PC-3 (cell line): ENCODE data around the gene PIP5K1C. TPM values are rescaled to one million over a fixed set of nuclear protein-coding genes. Genes with fewer than 3 reads are reported as not detected.

Experiments
- ATAC-seq: fragments of 200-7000 bp; cut with Tn5 transposase; 2 replicates; pipeline ENCODE4 v1.9.1; 2020; ENCODE audit warnings: mild to moderate bottlenecking, moderate library complexity
- BruUV-seq: library from RNA; stranded (reverse); fragments of 400-500 nt; replicated peaks from 2 replicates; lab custom pipeline; 2021; lab: Mats Ljungman, UMichigan
- CTCF ChIA-PET: fragments of 300-600 bp; sonication (Branson Sonifier 250); formaldehyde crosslinking; loops from one replicate; lab custom pipeline; 2022; ENCODE audit warnings: antibody characterized with exemption; lab: Charles Lee
- POLR2A ChIA-PET: fragments of 300-600 bp; sonication (Branson Sonifier 250); formaldehyde crosslinking; loops from one replicate; lab custom pipeline; 2022; ENCODE audit warnings: antibody characterized with exemption; ENCODE audit not compliant: unreplicated experiment; lab: Charles Lee
- DNase-seq: peaks from one replicate; pipeline ENCODE4 v3.0.0-alpha.2; 2015
- H2AFZ ChIP-seq: fragments of 300-600 bp; sonication (generic); 2 replicates; pipeline ENCODE4 v1.6.0; 2016; ENCODE audit warnings: antibody characterized with exemption, low read length
- H3F3A ChIP-seq: fragments of 300-600 bp; sonication (generic); one replicate; pipeline ENCODE4 v1.6.0; 2017; ENCODE audit warnings: antibody characterized with exemption, low read length, control low read depth, mild to moderate bottlenecking; ENCODE audit not compliant: unreplicated experiment
- H3K27ac ChIP-seq: fragments of 300-600 bp; sonication (generic); 2 replicates; pipeline ENCODE4 v1.5.1; 2016; ENCODE audit warnings: mild to moderate bottlenecking, low read length
- H3K27me3 ChIP-seq: fragments of 300-600 bp; sonication (generic); 2 replicates; pipeline ENCODE4 v1.6.1; 2016; ENCODE audit warnings: low read length, mixed read lengths
- H3K36me3 ChIP-seq: fragments of 300-600 bp; sonication (generic); 2 replicates; pipeline ENCODE4 v1.6.1; 2016; ENCODE audit warnings: low read depth, mixed run types, low read length, mixed read lengths
- H3K4me1 ChIP-seq: fragments of 300-600 bp; sonication (generic); 2 replicates; pipeline ENCODE4 v1.5.1; 2016; ENCODE audit warnings: low read length; ENCODE audit not compliant: insufficient read depth
- H3K4me2 ChIP-seq: fragments of 300-600 bp; sonication (generic); 2 replicates; pipeline ENCODE4 v1.6.0; 2016; ENCODE audit warnings: low read length
- H3K4me3 ChIP-seq: fragments of 300-600 bp; sonication (generic); 2 replicates; pipeline ENCODE4 v1.5.1; 2016; ENCODE audit warnings: mild to moderate bottlenecking, low read length, mixed read lengths
- H3K79me2 ChIP-seq: fragments of 300-600 bp; sonication (generic); 2 replicates; pipeline ENCODE4 v1.6.1; 2017; ENCODE audit warnings: low read length, mixed read lengths
- H3K9ac ChIP-seq: fragments of 300-600 bp; sonication (generic); 2 replicates; pipeline ENCODE4 v1.6.0; 2016; ENCODE audit warnings: mild to moderate bottlenecking, low read length
- H3K9me2 ChIP-seq: fragments of 300-600 bp; sonication (generic); replicated peaks from 2 replicates; pipeline ENCODE4 v1.6.1; 2016; ENCODE audit warnings: mixed run types, low read length, mixed read lengths
- H3K9me3 ChIP-seq: fragments of 300-600 bp; sonication (generic); 2 replicates; pipeline ENCODE4 v1.6.1; 2016; ENCODE audit warnings: low read length, mixed read lengths
- H4K20me1 ChIP-seq: fragments of 300-600 bp; sonication (generic); 2 replicates; pipeline ENCODE4 v1.6.1; 2016; ENCODE audit warnings: low read length, mixed read lengths
- CTCF ChIP-seq: fragments of 300-600 bp; sonication (generic); conservative IDR thresholded peaks from 2 replicates; pipeline ENCODE4 v1.5.1; 2017; ENCODE audit warnings: antibody characterized with exemption, low read depth, mild to moderate bottlenecking, low read length
- EZH2 ChIP-seq: fragments of 300-600 bp; sonication (generic); IDR thresholded peaks from one replicate; pipeline ENCODE4 v1.6.1; 2017; ENCODE audit warnings: antibody characterized with exemption, mild to moderate bottlenecking, low read length; ENCODE audit not compliant: unreplicated experiment
- EZH2phosphoT487 ChIP-seq: fragments of 300-600 bp; sonication (generic); IDR thresholded peaks from 2 replicates; pipeline ENCODE4 v1.6.1; 2018; ENCODE audit warnings: mild to moderate bottlenecking, antibody characterized with exemption, low read length, borderline replicate concordance
- intact Hi-C: fragments of 100-400 bp; cut with micrococcal nuclease; formaldehyde crosslinking; loops from 2 replicates; pipeline ENCODE4 v1.9.0; 2023
- total RNA-seq: library from RNA; depleted of rRNA; stranded (reverse); fragments of >200 nt; gene quantifications from 2 replicates; pipeline ENCODE4 v1.2.3, GENCODE V29; 2014

Gene PIP5K1C
- total RNA-seq, 1 experiment from 2014 or later = 16.1 TPM

- no peak overlapping the region for H3K27ac ChIP-seq
These were observed 24.9 kb upstream of the PIP5K1C start for GRCh38 chr19:3725121-3725520.

GRCh38 chr19:3723883-3724282 lies 23.6 kb upstream of the PIP5K1C start:
- no peaks in the 10 kb centered on the region for H3F3A ChIP-seq
- no peak overlapping the region for H3K4me3 ChIP-seq
- intact Hi-C loops = no loop called here
- no peak overlapping the region for H3K27ac ChIP-seq
- no peak overlapping the region for H3K4me2 ChIP-seq
- DNase-seq (no peak), ATAC-seq (no peak)
- H3K9me2 ChIP-seq = no peaks in the 10 kb centered on the region
- no peak overlapping the region for H3K9ac ChIP-seq
- H3K36me3 ChIP-seq = no peaks in the 10 kb centered on the region
- no peaks in the 10 kb centered on the region for H3K9me3 ChIP-seq
- H3K27me3 ChIP-seq = no peaks in the 10 kb centered on the region
- ChIA-PET CTCF (no interaction called here), POLR2A (no interaction called here)
- TF ChIP-seq EZH2 = no peak
- no peak for TF ChIP-seq EZH2phosphoT487
- no TSS peak for BruUV-seq
- no peaks in the 10 kb centered on the region; the same call in 1 of the 2 replicates for H3K4me1 ChIP-seq
- H2AFZ ChIP-seq = no peak overlapping the region
- H4K20me1 ChIP-seq = no peaks in the 10 kb centered on the region
- no peaks in the 10 kb centered on the region for H3K79me2 ChIP-seq

More at GRCh38 chr19:3725121-3725520, 24.9 kb upstream of the PIP5K1C start:
- no peak for TF ChIP-seq EZH2phosphoT487
- TF ChIP-seq CTCF = no peak
- no peak for TF ChIP-seq EZH2
- ATAC-seq (no peak), DNase-seq (no peak)
- Histone ChIP-seq H3F3A (no peaks in the 10 kb centered on the region), H3K4me2 (no peak overlapping the region), H3K27me3 (no peaks in the 10 kb centered on the region), H3K79me2 (no peaks in the 10 kb centered on the region), H3K9ac (no peak overlapping the region), H3K9me3 (no peaks in the 10 kb centered on the region), H4K20me1 (no peaks in the 10 kb centered on the region), H3K9me2 (no peaks in the 10 kb centered on the region), H3K4me3 (no peak overlapping the region), H2AFZ (no peak overlapping the region), H3K4me1 (no peaks in the 10 kb centered on the region; the same call in 1 of the 2 replicates), H3K36me3 (no peaks in the 10 kb centered on the region)
- ChIA-PET POLR2A (no interaction called here), CTCF (interaction anchor here (0.6 kb wide), 1 partner anchor 1570 kb away, joined by 4 read pairs; no protein-coding TSS in a partner anchor)
- intact Hi-C loops = no loop called here
- no TSS peak for BruUV-seq

- no peaks in the 10 kb centered on the region for H4K20me1 ChIP-seq
- intact Hi-C loops = no loop called here
- no peaks in the 10 kb centered on the region for H3K27me3 ChIP-seq
- no peak overlapping the region for H3K4me2 ChIP-seq
- no peaks in the 10 kb centered on the region for H3K9me3 ChIP-seq
- BruUV-seq = no TSS peak
- no peaks in the 10 kb centered on the region for H3K36me3 ChIP-seq
- no peak overlapping the region for H3K27ac ChIP-seq
- no peaks in the 10 kb centered on the region for H3K79me2 ChIP-seq
- no peak for TF ChIP-seq CTCF
- TF ChIP-seq EZH2 = no peak
- no peak for TF ChIP-seq EZH2phosphoT487
- no peak overlapping the region for H3K4me3 ChIP-seq
- no peak overlapping the region for H3K9ac ChIP-seq
- H3F3A ChIP-seq = no peaks in the 10 kb centered on the region
- no peaks in the 10 kb centered on the region for H3K9me2 ChIP-seq
- ATAC-seq (no peak), DNase-seq (no peak)
- H3K4me1 ChIP-seq = no peaks in the 10 kb centered on the region; the same call in 1 of the 2 replicates
- ChIA-PET POLR2A (no interaction called here), CTCF (no interaction called here)
- H2AFZ ChIP-seq = no peak overlapping the region
These were observed 22.8 kb upstream of the PIP5K1C start for GRCh38 chr19:3723110-3723488.
